Neural cell (in vitro differentiated cells): ENCODE results near the gene RPL18. TPM values are rescaled to one million over a fixed set of nuclear protein-coding genes. Genes with fewer than 3 reads are reported as not detected.

Source experiments
- H2AFZ ChIP-seq: fragments of 200-600, 300-800 bp; sonication (generic), shearing (Covaris generic); 2 replicates; pipeline ENCODE4 v1.6.0; 2014; ENCODE audit warnings: low read depth, mild to moderate bottlenecking, antibody characterized with exemption, low read length, moderate library complexity
- H3F3A ChIP-seq: fragments of 200-600 bp; shearing (Covaris generic); 2 replicates; pipeline ENCODE4 v1.6.1; 2016; ENCODE audit warnings: mild to moderate bottlenecking, moderate library complexity, mixed read lengths, antibody characterized with exemption, low read length; ENCODE audit not compliant: insufficient read depth, poor library complexity, severe bottlenecking
- H3K27ac ChIP-seq: fragments of 200-600, 300-800 bp; sonication (generic), shearing (Covaris generic); 2 replicates; pipeline ENCODE4 v1.5.1; 2014; ENCODE audit warnings: mild to moderate bottlenecking, low read length, moderate library complexity
- H3K27me3 ChIP-seq: fragments of 300-800, 200-600 bp; sonication (generic), shearing (Covaris generic); 2 replicates; pipeline ENCODE4 v1.6.0; 2014; ENCODE audit warnings: mild to moderate bottlenecking, low read depth, low read length, moderate library complexity; ENCODE audit not compliant: insufficient read depth
- H3K36me3 ChIP-seq: fragments of 300-800, 200-600 bp; sonication (generic), shearing (Covaris generic); 2 replicates; pipeline ENCODE4 v1.5.1; 2014; ENCODE audit warnings: mild to moderate bottlenecking, antibody characterized with exemption, low read length, moderate library complexity; ENCODE audit not compliant: insufficient read depth
- H3K4me2 ChIP-seq: fragments of 300-800, 200-600 bp; sonication (generic), shearing (Covaris generic); 2 replicates; pipeline ENCODE4 v1.6.0; 2014; ENCODE audit warnings: mild to moderate bottlenecking, low read length
- H3K4me3 ChIP-seq: fragments of 300-800, 200-600 bp; sonication (generic), shearing (Covaris generic); 2 replicates; pipeline ENCODE4 v1.5.1; 2014; ENCODE audit warnings: mild to moderate bottlenecking, low read length, moderate library complexity
- H3K79me2 ChIP-seq: fragments of 200-600 bp; shearing (Covaris generic); replicated peaks from 2 replicates; pipeline ENCODE4 v1.6.0; 2014; ENCODE audit warnings: mild to moderate bottlenecking, low read length, moderate library complexity; ENCODE audit not compliant: insufficient read depth
- H3K9ac ChIP-seq: fragments of 300-800, 200-600 bp; sonication (generic), shearing (Covaris generic); 2 replicates; pipeline ENCODE4 v1.6.1; 2016; ENCODE audit warnings: mild to moderate bottlenecking, low read length, mixed read lengths
- H3K9me2 ChIP-seq: fragments of 200-600 bp; shearing (Covaris generic); 2 replicates; pipeline ENCODE4 v1.6.1; 2016; ENCODE audit warnings: mild to moderate bottlenecking, low read length, mixed read lengths; ENCODE audit not compliant: insufficient read depth
- H3K9me3 ChIP-seq: fragments of 200-600, 300-800 bp; sonication (generic), shearing (Covaris generic); 2 replicates; pipeline ENCODE4 v1.6.1; 2016; ENCODE audit warnings: mild to moderate bottlenecking, mixed run types, low read length, moderate library complexity, mixed read lengths
- H4K20me1 ChIP-seq: fragments of 200-600 bp; shearing (Covaris generic); 2 replicates; pipeline ENCODE4 v1.6.1; 2016; ENCODE audit warnings: mild to moderate bottlenecking, mixed run types; ENCODE audit not compliant: insufficient read depth
- CTCF ChIP-seq: fragments of 450-650 bp; IDR thresholded peaks from 2 replicates; pipeline ENCODE4 v1.5.1; 2014; ENCODE audit warnings: antibody characterized with exemption, mild to moderate bottlenecking, moderate library complexity; ENCODE audit not compliant: poor library complexity, severe bottlenecking
- EP300 ChIP-seq: fragments of 450-650 bp; conservative IDR thresholded peaks from 2 replicates; pipeline ENCODE4 v1.6.1; 2014; ENCODE audit warnings: antibody characterized with exemption, mild to moderate bottlenecking, moderate library complexity; ENCODE audit not compliant: poor library complexity, severe bottlenecking
- EZH2 ChIP-seq: fragments of 200-600, 300-800 bp; shearing (Covaris generic), sonication (generic); IDR thresholded peaks from 2 replicates; pipeline ENCODE4 v1.6.1; 2014; ENCODE audit warnings: antibody characterized with exemption, low read length, borderline replicate concordance, mild to moderate bottlenecking; ENCODE audit not compliant: insufficient read depth, poor library complexity, severe bottlenecking
- MXI1 ChIP-seq: fragments of 450-650 bp; conservative IDR thresholded peaks from 2 replicates; pipeline ENCODE4 v1.6.1; 2014; ENCODE audit warnings: antibody characterized with exemption, mild to moderate bottlenecking; ENCODE audit not compliant: poor library complexity, severe bottlenecking
- POLR2AphosphoS5 ChIP-seq: IDR thresholded peaks from 2 replicates; pipeline ENCODE4 v1.6.1; 2012
- RAD21 ChIP-seq: fragments of 450-650 bp; conservative IDR thresholded peaks from 2 replicates; pipeline ENCODE4 v1.6.1; 2014; ENCODE audit warnings: antibody characterized with exemption, mild to moderate bottlenecking, moderate library complexity
- REST ChIP-seq: IDR thresholded peaks from 2 replicates; pipeline ENCODE4 v1.6.1; 2012; ENCODE audit warnings: borderline replicate concordance
- SMC3 ChIP-seq: fragments of 450-650 bp; conservative IDR thresholded peaks from 2 replicates; pipeline ENCODE4 v1.6.1; 2014; ENCODE audit warnings: antibody characterized with exemption, mild to moderate bottlenecking, moderate library complexity; ENCODE audit not compliant: poor library complexity
- TAF1 ChIP-seq: IDR thresholded peaks from 2 replicates; pipeline ENCODE4 v1.6.1; 2012; ENCODE audit warnings: low read depth
- polyA plus RNA-seq: library from polyadenylated mRNA; depleted of rRNA; stranded (reverse); fragments of >200 nt; gene quantifications from 2 replicates; pipeline ENCODE4 v1.2.3, GENCODE V29; 2014

Gene RPL18
- polyA plus RNA-seq, 1 donor from 2014 or later: 2,102 TPM

- H4K20me1 ChIP-seq: no peaks in the 10 kb centered on the region
- H3K4me2 ChIP-seq: no peak overlapping the region
- no peaks in the 10 kb centered on the region for H3F3A ChIP-seq
- no peaks in the 10 kb centered on the region for H3K79me2 ChIP-seq
- no peak overlapping the region for H2AFZ ChIP-seq
- TF ChIP-seq CTCF (no peak), REST (no peak), EZH2 (no peak), RAD21 (no peak), MXI1 (no peak), EP300 (no peak), SMC3 (no peak), POLR2AphosphoS5 (no peak), TAF1 (no peak)
- no peak overlapping the region for H3K4me3 ChIP-seq
- H3K36me3 ChIP-seq: no peaks in the 10 kb centered on the region
- no peaks in the 10 kb centered on the region for H3K9me3 ChIP-seq
- no peaks in the 10 kb centered on the region for H3K9me2 ChIP-seq
- H3K9ac ChIP-seq: no peak overlapping the region
- no peaks in the 10 kb centered on the region for H3K27me3 ChIP-seq
- H3K27ac ChIP-seq: no peak overlapping the region
Measured at GRCh38 chr19:48664476-48664875, 45.5 kb upstream of the RPL18 start.

- Histone ChIP-seq H3K4me3 (no peak overlapping the region), H3K9me2 (no peaks in the 10 kb centered on the region), H3K9me3 (no peaks in the 10 kb centered on the region), H3K27ac (no peak overlapping the region), H2AFZ (no peak overlapping the region), H3K4me2 (no peak overlapping the region), H3K27me3 (no peaks in the 10 kb centered on the region), H4K20me1 (no peaks in the 10 kb centered on the region), H3F3A (no peaks in the 10 kb centered on the region), H3K36me3 (no peaks in the 10 kb centered on the region), H3K9ac (no peak overlapping the region), H3K79me2 (no peaks in the 10 kb centered on the region)
- no peak for TF ChIP-seq REST
- TF ChIP-seq TAF1: no peak
- TF ChIP-seq EZH2: no peak
- no peak for TF ChIP-seq MXI1
- TF ChIP-seq RAD21: no peak
- no peak for TF ChIP-seq EP300
- TF ChIP-seq POLR2AphosphoS5: no peak
- TF ChIP-seq CTCF: no peak
- no peak for TF ChIP-seq SMC3
Measured at GRCh38 chr19:48663667-48664066, 44.7 kb upstream of the RPL18 start.
